IPS-NIHi11 (cell line): ENCODE measurements around the gene ZDHHC8.

ENCODE experiments used
- DNase-seq: peaks from one replicate; pipeline ENCODE4 v3.0.0; 2012; ENCODE audit warnings: mixed read lengths, low spot score

The ZDHHC8 gene, protein sequence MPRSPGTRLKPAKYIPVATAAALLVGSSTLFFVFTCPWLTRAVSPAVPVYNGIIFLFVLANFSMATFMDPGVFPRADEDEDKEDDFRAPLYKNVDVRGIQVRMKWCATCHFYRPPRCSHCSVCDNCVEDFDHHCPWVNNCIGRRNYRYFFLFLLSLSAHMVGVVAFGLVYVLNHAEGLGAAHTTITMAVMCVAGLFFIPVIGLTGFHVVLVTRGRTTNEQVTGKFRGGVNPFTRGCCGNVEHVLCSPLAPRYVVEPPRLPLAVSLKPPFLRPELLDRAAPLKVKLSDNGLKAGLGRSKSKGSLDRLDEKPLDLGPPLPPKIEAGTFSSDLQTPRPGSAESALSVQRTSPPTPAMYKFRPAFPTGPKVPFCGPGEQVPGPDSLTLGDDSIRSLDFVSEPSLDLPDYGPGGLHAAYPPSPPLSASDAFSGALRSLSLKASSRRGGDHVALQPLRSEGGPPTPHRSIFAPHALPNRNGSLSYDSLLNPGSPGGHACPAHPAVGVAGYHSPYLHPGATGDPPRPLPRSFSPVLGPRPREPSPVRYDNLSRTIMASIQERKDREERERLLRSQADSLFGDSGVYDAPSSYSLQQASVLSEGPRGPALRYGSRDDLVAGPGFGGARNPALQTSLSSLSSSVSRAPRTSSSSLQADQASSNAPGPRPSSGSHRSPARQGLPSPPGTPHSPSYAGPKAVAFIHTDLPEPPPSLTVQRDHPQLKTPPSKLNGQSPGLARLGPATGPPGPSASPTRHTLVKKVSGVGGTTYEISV

DNA sequence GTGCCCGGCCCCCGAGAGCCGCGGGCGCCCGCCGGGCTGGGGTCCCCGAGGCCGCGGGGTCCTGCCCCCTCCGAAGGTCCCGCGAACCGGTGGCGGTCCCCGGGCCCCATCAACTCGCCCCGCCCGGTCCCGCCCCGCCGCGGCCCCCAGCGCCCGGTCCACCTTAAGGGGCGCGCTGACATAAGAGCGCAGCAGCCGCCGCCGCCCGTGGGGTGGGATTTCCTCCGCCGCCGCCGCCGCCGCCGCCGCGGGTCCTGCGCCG is at the start of gene ZDHHC8:
Gene ZDHHC8, plus strand, starts transcription at position 208 of the 262 bp plus-strand sequence. CDS start 144 bp downstream, outside the sequence.
- no peak for DNase-seq

DNA sequence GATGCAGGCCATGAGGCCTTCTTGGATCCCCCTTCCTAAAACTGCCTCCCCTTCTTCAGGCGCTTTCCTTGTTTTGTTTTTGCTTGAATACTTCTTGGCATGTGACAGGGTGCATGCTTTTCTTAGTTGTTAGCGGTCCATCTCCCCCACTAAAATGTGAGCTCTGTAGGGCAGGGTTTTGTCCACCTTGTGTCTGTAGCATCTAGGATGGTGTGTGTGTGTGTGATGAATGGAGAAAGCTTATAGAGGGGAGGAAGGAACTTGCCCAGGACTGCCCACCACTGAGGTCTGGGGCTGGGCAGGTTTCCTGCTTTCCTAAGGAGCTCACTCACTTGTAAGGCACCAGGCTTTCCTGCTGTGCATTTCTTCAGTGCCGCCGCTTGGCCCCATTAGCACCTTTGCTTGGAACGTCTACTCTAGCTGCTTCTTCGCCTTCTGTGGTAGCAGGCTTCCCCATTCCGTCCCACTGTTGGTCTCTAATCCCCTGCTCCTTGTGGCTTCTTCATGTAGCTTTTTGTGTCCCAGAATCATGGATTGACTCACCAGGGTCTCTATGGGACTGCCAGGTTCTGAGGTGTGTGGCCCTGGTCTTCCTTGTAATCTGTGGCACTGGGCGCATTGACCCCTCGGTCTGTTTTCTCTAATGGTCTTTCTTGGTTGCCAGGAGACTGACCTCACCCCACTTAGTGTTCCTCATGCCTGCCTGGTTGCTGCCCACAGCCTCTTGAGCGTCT is 48.3 kb upstream of the ZDHHC8 start:
- DNase-seq, result no peak

DNA sequence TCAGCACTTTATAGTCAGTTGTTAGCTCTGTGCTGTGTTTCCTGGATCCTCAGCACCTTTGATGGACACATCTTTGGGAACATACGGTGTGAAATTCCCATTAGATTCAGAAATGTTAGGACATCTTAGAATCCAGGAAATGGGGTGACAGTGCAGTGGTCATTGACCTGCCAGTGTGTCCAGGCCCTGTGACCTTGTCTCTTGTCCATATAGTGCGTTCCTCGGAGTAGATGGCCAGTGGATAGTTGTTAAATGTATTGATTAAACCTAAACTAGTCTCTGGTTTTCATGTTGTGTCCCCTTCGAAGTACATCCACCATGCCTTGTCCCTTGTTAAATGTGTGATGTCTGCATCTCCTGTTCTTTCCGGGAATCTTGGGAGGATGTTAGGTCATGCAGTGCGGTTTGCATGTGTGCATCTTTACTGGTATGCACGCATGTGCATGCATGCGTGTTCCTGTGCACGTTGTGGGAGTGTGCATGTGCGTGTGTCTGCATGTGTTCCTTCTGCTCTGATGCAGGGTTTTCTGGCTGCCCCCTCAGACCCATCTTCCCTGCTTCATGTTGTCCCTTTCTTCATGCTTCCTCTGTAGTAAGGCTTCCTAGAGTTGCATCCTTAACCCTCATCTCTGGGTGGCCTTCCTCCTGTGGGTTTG is 47.6 kb upstream of the ZDHHC8 start:
- DNase-seq, result no peak

DNA sequence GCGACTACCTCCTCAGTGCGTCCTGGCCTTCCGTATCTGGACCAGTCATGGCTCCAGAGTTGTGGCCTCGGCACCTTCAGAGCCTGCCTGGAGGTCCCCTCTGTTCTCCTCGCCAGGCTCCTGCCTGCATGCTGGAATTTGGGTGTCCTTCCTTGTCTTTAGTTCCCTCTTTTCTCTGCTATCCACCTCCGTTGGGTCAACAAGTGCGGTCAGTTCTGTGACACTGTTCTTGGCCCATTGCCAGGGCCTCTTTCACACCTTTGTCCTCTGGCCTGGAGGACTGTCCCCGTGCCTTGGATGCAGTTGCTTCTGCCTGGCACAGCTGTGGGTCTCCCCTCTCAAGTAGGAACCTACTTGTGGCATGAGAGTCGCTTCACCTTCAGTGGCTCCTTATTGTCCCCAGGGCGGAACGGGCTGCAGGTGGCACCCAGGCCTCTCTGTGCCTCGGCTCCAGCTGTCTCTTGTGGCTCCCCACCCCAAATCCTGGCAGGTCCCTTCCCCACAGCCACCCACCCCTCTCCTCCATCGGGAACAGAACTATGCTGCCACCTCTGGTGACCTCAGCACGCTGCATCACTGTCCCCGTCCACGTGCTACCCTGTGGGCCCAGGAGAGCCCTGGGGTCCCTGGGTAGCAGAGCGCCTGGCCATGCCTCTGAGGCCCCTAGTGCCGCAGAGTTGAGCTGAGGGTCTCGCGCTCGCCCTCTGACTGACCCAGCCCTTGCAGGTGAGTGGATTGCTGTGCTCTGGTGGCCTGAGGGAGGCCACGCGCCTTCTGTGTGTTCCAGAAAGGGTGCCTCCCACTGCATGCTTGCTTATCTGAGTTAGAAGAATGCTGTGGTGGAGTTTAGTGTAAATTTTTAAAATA is 46.8 kb upstream of the ZDHHC8 start:
- peak; percentile 83 for DNase-seq

DNA sequence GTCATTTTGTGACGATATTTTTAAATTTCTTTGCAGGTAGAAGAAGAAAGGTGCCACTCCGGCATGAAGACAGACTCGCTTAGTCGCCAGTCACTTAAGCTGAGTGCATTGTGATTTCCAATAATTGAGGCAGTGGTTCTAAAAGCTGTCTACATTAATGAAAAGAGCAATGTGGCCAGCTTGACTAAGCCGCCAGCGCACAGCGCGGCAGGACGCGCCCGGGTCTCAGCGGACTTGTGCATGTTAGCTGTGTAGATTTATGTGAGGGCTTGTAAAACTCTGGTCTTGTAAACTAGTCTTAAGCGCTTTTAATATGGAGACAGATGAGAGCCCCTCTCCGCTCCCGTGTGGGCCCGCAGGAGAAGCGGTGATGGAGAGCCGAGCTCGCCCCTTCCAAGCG is 46.0 kb upstream of the ZDHHC8 start:
- DNase-seq, result no peak

DNA sequence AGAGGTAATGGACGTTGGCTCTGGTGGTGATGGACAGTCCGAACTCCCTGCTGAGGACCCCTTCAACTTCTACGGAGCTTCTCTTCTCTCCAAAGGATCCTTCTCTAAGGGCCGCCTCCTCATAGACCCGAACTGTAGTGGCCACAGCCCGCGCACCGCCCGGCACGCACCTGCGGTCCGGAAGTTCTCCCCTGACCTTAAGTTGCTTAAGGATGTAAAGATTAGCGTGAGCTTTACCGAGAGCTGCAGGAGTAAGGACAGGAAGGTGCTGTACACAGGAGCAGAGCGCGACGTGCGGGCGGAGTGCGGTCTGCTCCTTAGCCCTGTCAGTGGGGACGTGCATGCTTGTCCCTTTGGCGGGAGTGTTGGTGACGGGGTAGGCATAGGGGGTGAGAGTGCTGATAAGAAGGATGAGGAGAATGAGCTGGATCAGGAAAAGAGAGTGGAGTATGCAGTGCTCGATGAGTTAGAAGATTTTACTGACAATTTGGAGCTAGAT is 45.5 kb upstream of the ZDHHC8 start:
- no peak for DNase-seq

DNA sequence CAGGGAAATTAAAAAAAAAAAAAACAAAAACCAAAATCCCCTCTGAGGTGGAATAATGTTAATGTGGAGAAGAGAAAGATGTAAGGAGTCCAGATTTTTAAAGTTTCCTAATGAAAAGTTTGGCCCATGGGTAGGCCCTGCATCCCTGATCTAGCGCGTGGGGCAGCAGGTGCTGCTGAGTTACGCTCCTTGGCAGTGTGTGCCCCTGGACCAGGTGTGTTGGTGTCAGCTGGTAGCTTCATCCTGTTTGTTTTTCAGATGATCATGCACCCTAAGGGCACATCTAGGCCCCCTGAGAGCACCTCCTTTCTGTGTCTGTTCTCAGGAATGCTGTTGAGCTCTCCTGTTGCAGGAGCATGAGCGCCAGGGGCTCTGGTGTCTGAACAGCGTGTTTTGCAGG is 44.8 kb upstream of the ZDHHC8 start:
- no peak for DNase-seq

DNA sequence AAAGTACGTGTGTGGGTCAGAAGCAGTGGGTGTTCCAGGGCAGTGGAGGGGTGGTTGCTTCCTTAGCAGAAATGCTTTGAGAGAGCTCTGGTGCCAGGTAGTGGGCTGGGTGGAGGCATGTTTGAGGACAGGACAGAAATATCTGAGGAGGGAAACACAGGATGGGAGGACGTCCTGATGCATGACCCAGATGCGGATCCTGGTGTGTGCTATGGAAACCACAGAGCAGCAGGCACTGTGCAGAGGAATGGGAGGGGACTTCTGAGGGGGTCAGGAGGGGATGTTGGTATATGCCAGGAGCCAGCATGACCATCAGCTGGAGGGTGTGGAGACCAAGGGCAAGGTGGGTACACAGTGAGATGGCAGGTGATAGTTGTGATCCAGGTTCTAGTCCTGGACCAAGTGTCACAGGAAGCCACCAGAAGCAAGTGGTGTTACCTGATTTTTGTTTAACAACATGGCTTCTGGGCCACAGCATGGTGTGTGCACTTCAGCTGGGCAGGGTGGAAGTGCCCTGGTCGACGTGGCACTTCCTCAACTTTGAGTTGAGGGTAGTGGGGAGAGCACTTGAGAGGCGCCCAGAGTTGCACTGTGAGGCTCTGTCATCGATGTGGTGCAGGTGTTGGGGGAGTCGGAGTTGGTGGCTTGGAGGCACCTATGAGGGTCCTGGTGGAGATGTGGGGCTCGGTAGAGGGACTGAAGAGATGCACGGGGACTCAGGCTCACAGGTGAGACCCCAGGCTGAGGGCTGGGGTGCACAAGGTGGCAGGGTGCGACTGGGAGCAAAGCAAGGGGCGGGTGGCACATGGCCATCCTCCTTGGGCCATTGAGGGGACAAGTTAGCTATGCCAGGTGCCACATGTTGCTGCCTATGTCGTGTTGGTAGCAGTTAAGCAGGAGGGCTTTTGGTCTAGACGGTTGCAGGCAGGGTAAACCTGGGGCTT is 44.0 kb upstream of the ZDHHC8 start:
- no peak for DNase-seq

DNA sequence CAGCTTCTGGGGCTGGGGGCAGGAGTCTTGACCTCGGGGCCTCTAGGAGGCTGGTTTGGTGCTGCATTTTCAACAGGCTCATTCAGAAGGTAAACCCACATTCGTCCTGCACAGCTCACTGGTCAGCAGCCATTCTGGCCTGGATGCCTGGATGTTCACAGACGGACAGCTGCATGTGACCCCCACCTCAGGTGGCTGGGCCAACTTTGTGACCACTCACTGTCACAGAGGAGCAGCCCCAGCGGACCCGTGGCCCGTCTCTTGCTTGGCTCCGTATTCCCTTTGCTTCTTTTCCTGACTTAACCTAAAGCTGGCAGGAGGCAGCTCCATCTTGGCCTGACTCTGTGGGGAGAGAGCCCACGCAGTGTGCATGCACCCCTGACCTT is 43.3 kb upstream of the ZDHHC8 start:
- no peak for DNase-seq

DNA sequence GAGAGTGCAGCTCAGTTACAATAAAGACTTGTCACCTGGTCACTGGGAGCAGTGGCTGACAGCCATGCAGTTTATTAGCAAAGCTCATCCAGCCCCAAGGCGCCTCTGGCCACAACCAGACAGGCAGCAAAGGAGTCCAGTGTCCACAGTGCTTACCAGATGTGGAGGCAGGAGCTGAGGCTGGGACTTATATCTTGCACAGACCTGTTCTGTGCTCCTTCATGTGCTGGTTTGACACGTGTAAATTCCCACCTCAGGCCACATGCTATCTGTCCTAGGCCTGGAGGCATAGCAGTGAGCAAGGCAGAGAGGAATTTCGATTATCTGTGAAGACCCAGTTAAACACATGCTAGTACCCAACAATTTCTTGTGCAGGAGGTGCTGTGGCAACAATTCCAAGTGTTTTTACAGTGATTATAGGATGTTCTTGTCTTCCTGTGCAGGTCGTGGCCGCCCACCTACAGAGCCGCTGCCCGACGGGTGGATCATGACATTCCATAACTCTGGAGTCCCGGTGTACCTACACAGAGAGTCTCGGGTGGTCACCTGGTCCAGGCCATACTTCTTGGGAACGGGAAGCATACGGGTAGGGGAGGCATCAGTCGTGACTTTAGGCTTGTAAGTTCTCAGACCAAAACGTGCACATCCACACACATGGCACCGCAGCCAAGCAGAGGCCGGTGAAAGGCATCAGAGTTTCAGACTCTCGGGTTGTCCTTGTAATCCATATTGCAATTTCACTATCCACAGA is 42.2 kb upstream of the ZDHHC8 start:
- DNase-seq, result no peak

DNA sequence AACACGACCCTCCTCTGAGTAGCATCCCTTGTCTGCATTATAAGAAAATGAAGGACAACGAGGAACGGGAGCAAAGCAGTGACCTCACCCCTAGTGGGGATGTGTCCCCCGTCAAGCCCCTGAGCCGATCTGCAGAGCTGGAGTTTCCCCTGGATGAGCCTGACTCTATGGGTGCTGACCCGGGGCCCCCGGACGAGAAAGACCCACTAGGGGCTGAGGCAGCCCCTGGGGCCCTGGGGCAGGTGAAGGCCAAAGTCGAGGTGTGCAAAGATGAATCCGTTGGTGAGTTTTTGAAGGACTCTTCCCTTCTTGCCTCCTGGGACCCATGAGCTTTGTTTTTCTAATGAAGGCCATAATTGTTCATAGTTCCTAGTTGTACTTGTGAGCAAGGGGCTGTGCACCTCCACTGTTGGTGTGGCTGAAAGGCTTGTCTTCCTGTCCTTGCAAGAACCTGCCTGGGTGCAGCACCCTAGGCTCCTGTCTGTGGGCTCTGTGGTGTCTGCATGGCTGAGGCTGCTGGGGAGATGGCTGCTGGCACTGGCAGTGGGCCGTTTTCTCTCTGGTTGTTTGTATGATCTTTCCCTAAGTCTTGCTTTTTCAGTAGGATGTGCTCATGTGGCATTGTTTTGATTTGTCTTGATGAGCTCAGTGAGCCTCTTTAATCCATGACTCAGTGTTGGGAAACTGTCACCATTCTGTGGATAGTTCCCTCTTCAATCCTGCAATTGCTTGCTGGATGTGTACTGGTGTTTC is 41.5 kb upstream of the ZDHHC8 start:
- no peak for DNase-seq

DNA sequence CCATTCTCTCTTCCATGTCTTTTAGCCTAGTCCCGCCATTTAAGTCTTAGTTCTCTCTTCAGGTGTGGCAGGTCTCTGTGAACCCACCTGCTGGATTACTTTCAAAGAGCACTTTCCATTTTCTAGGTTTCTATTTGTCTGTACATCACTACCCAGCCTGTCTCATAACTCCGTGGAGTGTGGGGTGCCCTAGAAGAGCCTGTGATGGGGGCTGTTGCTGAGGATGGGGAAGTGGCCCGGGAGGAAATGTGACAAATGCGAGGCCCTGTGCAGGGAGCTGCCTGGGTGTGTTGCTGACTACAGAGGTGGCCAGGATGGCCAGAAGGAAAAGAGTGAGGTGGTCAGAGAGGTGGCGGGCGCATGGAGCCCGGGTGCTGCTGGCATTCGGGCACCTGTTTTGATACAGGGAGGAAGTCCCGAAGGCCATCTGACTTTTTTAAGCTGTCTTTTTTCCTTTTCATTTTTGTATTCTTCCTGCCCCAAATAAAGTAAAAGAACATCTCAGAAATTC is 40.8 kb upstream of the ZDHHC8 start:
- no peak for DNase-seq

DNA sequence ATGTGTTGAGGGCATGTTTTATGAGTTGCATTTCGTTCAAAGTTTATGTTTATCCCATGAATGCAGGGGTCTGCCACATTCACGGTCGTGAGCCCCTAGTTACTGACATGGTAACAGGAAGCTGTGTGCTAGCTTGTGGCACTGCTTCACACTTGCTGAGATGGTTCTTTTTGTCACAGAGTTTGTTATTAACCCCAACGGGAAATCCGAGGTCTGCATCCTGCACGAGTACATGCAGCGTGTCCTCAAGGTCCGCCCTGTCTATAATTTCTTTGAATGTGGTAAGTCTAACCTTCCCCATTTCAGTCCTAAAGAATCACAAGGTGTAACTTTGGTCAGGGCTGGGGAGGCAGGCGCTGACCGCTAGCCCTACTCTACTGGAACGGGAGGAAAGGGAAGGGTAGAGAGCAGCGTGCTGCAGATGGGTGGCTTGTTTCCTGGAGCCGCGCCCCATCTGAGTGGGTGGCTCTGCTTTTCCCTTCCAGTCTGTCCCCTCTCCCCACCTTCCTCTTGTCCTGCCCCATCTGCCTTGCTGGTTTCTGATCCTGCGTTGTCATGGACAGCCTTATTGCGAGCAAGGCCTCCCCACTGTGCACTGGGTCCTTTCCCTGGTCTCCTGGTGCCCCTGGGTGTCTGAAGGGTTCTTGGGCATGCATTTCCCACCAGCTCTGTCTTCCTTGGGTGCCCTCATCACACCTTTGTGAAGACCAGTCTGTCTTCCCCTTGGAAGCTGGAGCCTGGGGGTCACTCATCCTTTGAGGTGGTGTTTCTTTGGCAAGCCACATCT is 39.7 kb upstream of the ZDHHC8 start:
- DNase-seq, result no peak

DNA sequence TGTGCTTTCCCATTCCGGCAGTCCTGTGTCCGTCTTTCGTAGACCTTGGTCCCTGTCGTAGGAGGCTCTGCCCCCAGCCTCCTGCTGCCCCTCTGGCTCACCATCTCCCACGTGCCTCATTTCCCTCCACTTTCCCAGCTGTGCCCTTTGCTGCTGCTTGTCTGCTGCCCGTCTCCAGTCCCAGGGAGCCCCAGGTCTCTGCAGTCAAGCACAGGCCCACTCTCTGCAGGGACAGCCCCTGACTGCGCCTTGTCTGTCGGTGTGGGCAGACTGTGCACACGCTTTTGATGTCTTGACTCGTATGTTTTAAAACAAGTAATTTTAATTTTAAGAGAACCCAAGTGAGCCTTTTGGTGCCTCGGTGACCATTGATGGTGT is 39.1 kb upstream of the ZDHHC8 start:
- DNase-seq, result no peak

DNA sequence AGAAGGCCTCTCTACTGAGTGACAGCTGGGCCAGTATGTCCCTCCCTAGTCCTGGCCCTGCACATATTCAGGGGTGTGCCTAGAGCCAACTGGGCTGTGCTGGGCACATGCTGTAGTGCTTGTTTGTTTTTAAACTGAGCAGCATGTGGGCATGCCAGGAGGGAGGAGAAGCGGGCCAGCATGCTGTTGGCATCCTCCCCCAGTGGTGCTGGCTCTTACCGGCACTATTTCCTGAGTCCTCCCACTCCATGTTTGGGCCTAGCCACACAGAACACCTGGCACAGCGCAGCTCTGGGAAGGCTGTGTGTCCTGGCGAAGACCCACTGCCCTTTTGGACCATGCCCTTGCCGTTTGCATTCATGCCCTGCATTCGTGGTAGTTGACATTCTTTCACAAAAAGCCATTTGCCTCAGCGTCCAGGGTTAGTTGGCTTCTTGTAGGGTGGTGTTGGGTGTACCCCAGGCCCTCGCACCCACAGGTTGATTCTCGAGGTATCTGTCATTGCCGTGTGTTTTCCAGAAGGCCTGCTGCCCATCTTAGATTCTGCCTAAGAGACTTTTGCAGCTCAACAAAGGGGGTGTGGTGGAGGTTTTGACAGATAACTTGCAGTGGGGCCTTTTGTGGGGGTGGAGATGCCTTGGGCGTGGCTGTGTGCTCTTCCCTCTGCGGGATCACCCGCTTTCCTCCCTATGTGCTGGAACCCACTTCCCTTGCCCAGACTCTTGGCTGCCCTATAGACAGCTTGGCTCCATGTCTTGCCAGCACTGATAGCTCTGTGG is 38.0 kb upstream of the ZDHHC8 start:
- DNase-seq, result no peak

DNA sequence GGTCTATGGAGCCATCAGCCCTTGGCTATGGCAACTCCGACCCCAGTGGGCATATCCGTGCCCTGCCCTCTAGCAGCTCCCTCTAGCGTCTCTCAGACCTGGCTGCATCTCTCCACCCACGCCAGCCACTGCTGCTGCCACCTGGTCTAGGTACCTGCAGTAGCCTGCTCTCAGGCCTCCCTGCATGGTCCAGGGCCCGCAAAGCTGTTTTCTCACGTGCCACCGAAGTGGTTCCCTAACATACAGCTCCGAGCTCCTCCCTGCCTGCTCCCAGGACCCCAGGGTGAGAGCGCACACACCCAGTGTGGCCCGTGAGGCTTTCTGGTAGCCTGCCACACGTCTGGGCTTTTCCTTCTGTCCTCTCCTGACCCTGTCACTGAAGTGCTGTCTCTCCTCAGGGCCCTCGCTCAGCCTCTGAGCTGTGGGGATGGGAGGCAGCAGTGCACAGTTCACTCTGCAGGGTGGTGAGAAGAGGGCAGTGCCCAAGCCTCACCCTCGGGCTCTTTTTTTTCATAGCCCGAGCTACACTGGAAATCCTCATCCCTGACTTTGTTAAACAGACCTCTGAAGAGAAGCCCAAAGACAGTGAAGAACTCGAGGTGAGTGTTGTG is 37.3 kb upstream of the ZDHHC8 start:
- DNase-seq, result no peak
